Measurements from ENCODE around the gene GPR3. TPM values are rescaled to one million over a fixed set of nuclear protein-coding genes. Genes with fewer than 3 reads are reported as not detected.

GPR3 gene
- total and polyA plus RNA-seq, 2 of the 8 experiments (the other 6 are each of a cell fraction or from before 2014, with no cell fraction given): 9.9 to 26.5 TPM

GRCh38 chr1:27366113-27366410 lies 26.4 kb upstream of the GPR3 start:
- peak overlapping the region in 3 of 4 experiments; percentile 45 to 73 (median 55); a peak in 5 of 7 replicates for H3K9ac ChIP-seq (replicated peaks in 1 of 4; ENCODE audit: extremely low read depth in 1 of 4, low read depth in 3 of 4, low read length in 3 of 4)

More at GRCh38 chr1:27366113-27366410, 26.4 kb upstream of the GPR3 start:
- Histone ChIP-seq H4K91ac (replicated peaks; ENCODE audit: insufficient read length, low read length) (no peak overlapping the region), H3K4ac (replicated peaks; ENCODE audit: insufficient read length, low read depth, low read length) (no peak overlapping the region), H3K56ac (replicated peaks; ENCODE audit: insufficient read length, low read depth, low read length) (no peak overlapping the region), H2BK120ac (replicated peaks; ENCODE audit: low read depth, low read length) (no peak overlapping the region), H3K9me3 (ENCODE audit: insufficient read depth in 2 of 2, low read depth in 1 of 2, low read length in 1 of 2) (no peaks in the 10 kb centered on the region), H3K23me2 (ENCODE audit: low read depth, low read length) (peaks cover 2% of the 10 kb centered on the region; the same call in 1 of the 2 replicates), H3K4me1 (replicated peaks in 1 of 4; ENCODE audit: control insufficient read depth in 3 of 4, insufficient read depth in 4 of 4, low read length in 3 of 4) (peaks cover 3 to 18% (median 7%) of the 10 kb centered on the region in 4 experiments), H2AK5ac (ENCODE audit: low read depth, low read length) (no peak overlapping the region), H3K27me3 (replicated peaks in 1 of 4; ENCODE audit: control insufficient read depth in 3 of 4, extremely low read depth in 1 of 4, insufficient read depth in 3 of 4, low read length in 3 of 4) (peaks cover 2 to 10% (median 6%) of the 10 kb centered on the region in 4 experiments; a peak in 6 of 7 replicates), H2BK20ac (ENCODE audit: low read length) (no peak overlapping the region), H2AFZ (ENCODE audit: low read length) (peak overlapping the region; percentile 41; the same call in 1 of the 2 replicates), H4K8ac (ENCODE audit: extremely low read depth, insufficient read depth, low read length) (peak overlapping the region; percentile 12; the same call in 1 of the 2 replicates), H3K36me3 (ENCODE audit: control insufficient read depth in 2 of 4, insufficient read depth in 4 of 4, low read length in 3 of 4) (no peaks in the 10 kb centered on the region), H3K14ac (ENCODE audit: insufficient read length) (no peak overlapping the region), H3K27ac (ENCODE audit: low read depth, low read length) (peak overlapping the region; percentile 27; the same call in 1 of the 2 replicates), H3K18ac (ENCODE audit: extremely low read depth, low read length) (no peak overlapping the region), H3K4me3 (ENCODE audit: extremely low read depth in 1 of 4, insufficient read depth in 2 of 4, low read depth in 3 of 4, low read length in 4 of 4) (peak overlapping the region; percentile 62 to 71 (median 64)), H2BK5ac (ENCODE audit: low read depth, low read length) (no peak overlapping the region), H2BK15ac (ENCODE audit: low read length) (no peak overlapping the region), H4K5ac (ENCODE audit: insufficient read length, low read depth, low read length) (peak overlapping the region; percentile 28), H3K4me2 (ENCODE audit: insufficient read depth in 1 of 2, low read depth in 2 of 2, low read length in 2 of 2) (peak overlapping the region; percentile 85 to 97), H3K23ac (ENCODE audit: insufficient read length) (no peak overlapping the region), H3K79me2 (ENCODE audit: control insufficient read depth in 1 of 2, insufficient read depth in 2 of 2, low read length in 2 of 2) (no peaks in the 10 kb centered on the region), H2BK12ac (ENCODE audit: low read depth, low read length) (no peak overlapping the region), H4K20me1 (replicated peaks in 1 of 2; ENCODE audit: control insufficient read depth in 1 of 2, insufficient read depth in 2 of 2, low read length in 2 of 2) (peaks cover 0 to 2% of the 10 kb centered on the region in 2 experiments), H3K79me1 (ENCODE audit: low read depth, low read length) (no peaks in the 10 kb centered on the region)
- ChIA-PET CTCF (ENCODE audit: partially characterized antibody) (interaction anchor here (0.8 to 28.8 kb wide), 18 partner anchors 10 to 241 kb away, joined by 3 to 625 read pairs (median 8); partner anchors contain the start of genes CD164L2, FCN3, GPR3 and SYTL1), POLR2A (ENCODE audit: partially characterized antibody) (interaction anchor here (0.8 to 10.3 kb wide), 12 partner anchors 13 to 334 kb away, joined by 3 to 101 read pairs (median 4); partner anchors contain the start of gene CD164L2)
- TF ChIP-seq SAP30 (IDR thresholded peaks at IDR 0.05; ENCODE audit: insufficient read depth, insufficient replicate concordance, low read length) (no peak), KDM1A (IDR thresholded peaks at IDR 0.05; ENCODE audit: borderline replicate concordance, low read length) (no peak), MAX (IDR thresholded peaks at IDR 0.05) (no peak), TBP (IDR thresholded peaks at IDR 0.05; ENCODE audit: low read depth, low read length) (peak; percentile 26; the same call in 1 of the 2 replicates), PHF8 (conservative IDR thresholded peaks at IDR 0.05; ENCODE audit: low read depth, low read length) (peak; percentile 51; the same call in 1 of the 2 replicates), SP1 (IDR thresholded peaks at IDR 0.05; ENCODE audit: low read depth, low read length) (no peak), RBBP5 (IDR thresholded peaks at IDR 0.05; ENCODE audit: borderline replicate concordance, low read depth, low read length) (0 out of 2 replicates have a peak, but pooled peaks have one; percentile 37), NRF1 (IDR thresholded peaks at IDR 0.05; ENCODE audit: low read depth, low read length) (peak; percentile 15; the same call in 1 of the 2 replicates), SIN3A (conservative IDR thresholded peaks at IDR 0.05 in 1 of 2, IDR thresholded peaks at IDR 0.05 in 1 of 2; ENCODE audit: low read depth in 1 of 2, low read length in 2 of 2) (peak in 1 of 2 experiments; percentile 15; a peak in 1 of 4 replicates), CREB1 (IDR thresholded peaks at IDR 0.05) (peak; percentile 33; the same call in 1 of the 2 replicates), EGR1 (IDR thresholded peaks at IDR 0.05; ENCODE audit: borderline replicate concordance, low read depth, low read length) (peak; percentile 90), CEBPB (IDR thresholded peaks at IDR 0.05; ENCODE audit: low read depth, low read length) (no peak), KDM5A (IDR thresholded peaks at IDR 0.05; ENCODE audit: low read length) (no peak)
- WGBS, 2 experiments (ENCODE audit: extremely low coverage in 1 of 2, insufficient coverage in 1 of 2, insufficient read length in 1 of 2, insufficient replicate concordance in 2 of 2, low coverage in 1 of 2, low lambda C conversion rate in 2 of 2, missing lambda C conversion rate in 1 of 2): 4% methylated on average over 22 of the region's 30 CpGs; no CpG with 5 or more reads in 1 of the 2 experiments
- FAIRE-seq: no peak
- peak in 1 of 2 experiments; percentile 91 for DNase-seq (ENCODE audit: low read depth in 1 of 2, low spot score in 2 of 2)

All from H1 (cell line).